Kidney epithelial cell (primary cell): ENCODE measurements around the gene PTH2. TPM values are rescaled to one million over a fixed set of nuclear protein-coding genes. Genes with fewer than 3 reads are reported as not detected.

Experiments
- DNase-seq: peaks from one replicate; pipeline ENCODE4 v3.0.0-alpha.2; 2010; ENCODE audit warnings: low read depth
- H3K27me3 ChIP-seq: 2 replicates; pipeline ENCODE4 v1.6.0; 2011; ENCODE audit warnings: low read length; ENCODE audit not compliant: control insufficient read depth, insufficient read depth
- H3K36me3 ChIP-seq: 2 replicates; pipeline ENCODE4 v1.5.1; 2011; ENCODE audit warnings: low read length; ENCODE audit not compliant: control insufficient read depth, insufficient read depth
- H3K4me3 ChIP-seq: 2 replicates; pipeline ENCODE4 v1.5.1; 2011; ENCODE audit warnings: low read depth, mild to moderate bottlenecking, control low read depth, low read length
- CTCF ChIP-seq: IDR thresholded peaks from 2 replicates; pipeline ENCODE4 v1.5.1; 2011; ENCODE audit warnings: mild to moderate bottlenecking, moderate library complexity, low read length, control low read depth, inconsistent platforms; ENCODE audit not compliant: insufficient read depth, poor library complexity, severe bottlenecking
- total RNA-seq: library from RNA; depleted of rRNA; stranded (reverse); fragments of >200 nt; gene quantifications from 2 replicates; pipeline ENCODE4 v1.2.3, GENCODE V29; 2015

PTH2 gene
- total RNA-seq, 1 donor from 2014 or later = not detected

GRCh38 chr19:49425178-49425577 is 1.9 kb upstream of the PTH2 start, which contains the start of gene GFY:
Gene GFY, plus strand, starts transcription at chr19:49425388. Its CDS starts 1,043 bp downstream, at chr19:49426431.
- Histone ChIP-seq H3K27me3 (peaks cover 96% of the 10 kb centered on the region), H3K4me3 (no peak within 1 kb of the TSS), H3K36me3 (no peaks in the 10 kb centered on the region)
- no peak for DNase-seq
- TF ChIP-seq CTCF = no peak

GRCh38 chr19:49423985-49424303 is 703 bp upstream of the PTH2 start:
- no peak for DNase-seq
- Histone ChIP-seq H3K27me3 (peaks cover 95% of the 10 kb centered on the region), H3K4me3 (no peak overlapping the region), H3K36me3 (no peaks in the 10 kb centered on the region)
- TF ChIP-seq CTCF = no peak

- TF ChIP-seq CTCF = peak; percentile 23
- H3K27me3 ChIP-seq = peaks cover 84% of the 10 kb centered on the region
- DNase-seq = no peak
Measured at GRCh38 chr19:49422407-49423070, 702 bp downstream of the PTH2 start.

DNA sequence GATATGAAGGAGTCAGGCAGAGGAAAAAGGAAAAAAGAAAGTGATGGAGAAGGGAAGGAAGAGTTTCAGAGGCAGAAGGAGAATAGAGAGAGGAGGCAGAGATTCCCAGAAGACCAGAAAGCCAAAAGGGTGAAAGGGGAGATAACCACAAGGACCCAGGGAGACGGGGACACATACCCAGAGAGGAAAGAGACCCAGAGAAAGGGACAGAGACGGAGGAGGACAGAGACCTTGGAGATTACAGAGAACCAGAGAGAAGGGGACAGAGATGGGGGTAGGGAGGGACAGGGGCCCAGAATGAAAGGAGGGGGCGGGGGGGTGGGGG is 1.4 kb downstream of the PTH2 start:
- no peaks in the 10 kb centered on the region for H3K36me3 ChIP-seq
- H3K27me3 ChIP-seq = peaks cover 84% of the 10 kb centered on the region
- no peak for TF ChIP-seq CTCF
- H3K4me3 ChIP-seq = no peak overlapping the region
- no peak for DNase-seq

More at GRCh38 chr19:49422407-49423070, 702 bp downstream of the PTH2 start:
- H3K36me3 ChIP-seq = no peaks in the 10 kb centered on the region
- no peak overlapping the region for H3K4me3 ChIP-seq

DNA sequence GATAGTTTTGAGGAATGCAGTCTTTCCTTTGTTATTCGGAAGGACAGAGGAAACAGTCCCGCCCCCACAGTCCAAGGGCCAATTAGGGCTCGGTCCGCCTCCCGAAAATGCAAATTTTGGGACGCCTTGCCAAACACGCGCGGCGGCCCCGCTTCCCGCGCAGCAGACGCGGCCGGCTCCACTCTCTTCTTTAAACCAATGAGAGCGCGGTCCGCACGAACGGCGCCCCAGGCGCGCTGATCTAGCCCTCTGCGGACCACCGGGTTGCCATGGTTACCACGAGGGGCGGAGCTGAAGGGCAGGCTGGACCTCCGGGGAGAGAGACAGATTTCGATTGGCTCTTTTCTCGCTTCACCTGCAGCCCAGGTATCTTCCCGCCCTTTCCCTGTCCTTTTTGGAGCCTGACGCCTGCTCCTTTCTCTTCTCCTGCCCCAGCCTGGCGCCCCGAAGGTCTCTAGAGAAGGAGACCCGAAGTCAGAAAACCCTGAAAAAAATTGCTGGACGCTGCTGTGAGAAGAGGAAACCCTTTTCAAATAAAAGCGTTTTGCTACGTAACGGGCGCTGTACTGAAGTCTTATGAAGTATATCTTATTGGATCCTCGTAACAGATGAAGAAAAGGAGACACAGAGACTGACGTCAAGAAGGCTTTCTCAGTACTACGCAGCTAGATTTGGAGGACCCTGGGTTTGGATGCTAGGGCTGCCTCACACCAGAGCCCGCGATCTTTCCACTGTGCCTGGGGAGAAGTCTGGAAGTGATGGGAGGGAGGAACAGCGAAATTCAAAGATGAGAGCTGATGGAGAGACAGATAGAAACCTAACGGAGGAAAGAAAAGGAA is 2.0 kb downstream of the PTH2 start:
- H3K36me3 ChIP-seq = no peaks in the 10 kb centered on the region
- DNase-seq = no peak
- no peak overlapping the region for H3K4me3 ChIP-seq
- H3K27me3 ChIP-seq = peaks cover 80% of the 10 kb centered on the region
- no peak for TF ChIP-seq CTCF
